IPS-18c (cell line): ENCODE data around the gene SLC25A13.

Source experiments
- H3K4me3 ChIP-seq: 2 replicates; pipeline ENCODE4 v1.7.0; 2013; ENCODE audit warnings: low read depth, mild to moderate bottlenecking, low read length, moderate library complexity; ENCODE audit not compliant: insufficient read depth
- H3K9me3 ChIP-seq: one replicate; pipeline ENCODE4 v1.6.1; 2013; ENCODE audit warnings: mild to moderate bottlenecking, low read length, moderate library complexity; ENCODE audit not compliant: control insufficient read depth, insufficient read depth

SLC25A13 gene

GRCh38 chr7:96202102-96202501, 119.8 kb downstream of the SLC25A13 start:
- Histone ChIP-seq H3K9me3 (peaks cover 2% of the 10 kb centered on the region), H3K4me3 (no peak overlapping the region)

- Histone ChIP-seq H3K4me3 (no peak overlapping the region), H3K9me3 (peaks cover 2% of the 10 kb centered on the region)
Observed at GRCh38 chr7:96200740-96201139, 121.2 kb downstream of the SLC25A13 start.

- Histone ChIP-seq H3K4me3 (no peak overlapping the region), H3K9me3 (peaks cover 2% of the 10 kb centered on the region)
Observed at GRCh38 chr7:96199421-96199820, 122.5 kb downstream of the SLC25A13 start.

- H3K4me3 ChIP-seq: no peak overlapping the region
- H3K9me3 ChIP-seq: peaks cover 2% of the 10 kb centered on the region
Observed at GRCh38 chr7:96198047-96198636, 123.8 kb downstream of the SLC25A13 start.

- H3K4me3 ChIP-seq: no peak overlapping the region
- no peaks in the 10 kb centered on the region for H3K9me3 ChIP-seq
Observed at GRCh38 chr7:96196676-96197075, 125.2 kb downstream of the SLC25A13 start.

GRCh38 chr7:96189129-96189820, 132.6 kb downstream of the SLC25A13 start:
- H3K4me3 ChIP-seq: no peak overlapping the region
- no peaks in the 10 kb centered on the region for H3K9me3 ChIP-seq

- H3K9me3 ChIP-seq: no peaks in the 10 kb centered on the region
- H3K4me3 ChIP-seq: no peak overlapping the region
Observed at GRCh38 chr7:96188591-96188991, 133.3 kb downstream of the SLC25A13 start.

GRCh38 chr7:96188174-96188581, 133.7 kb downstream of the SLC25A13 start:
- H3K4me3 ChIP-seq: no peak overlapping the region
- H3K9me3 ChIP-seq: no peaks in the 10 kb centered on the region

- Histone ChIP-seq H3K9me3 (no peaks in the 10 kb centered on the region), H3K4me3 (no peak overlapping the region)
Observed at GRCh38 chr7:96187735-96188134, 134.2 kb downstream of the SLC25A13 start.

- H3K4me3 ChIP-seq: no peak overlapping the region
- H3K9me3 ChIP-seq: no peaks in the 10 kb centered on the region
Observed at GRCh38 chr7:96184783-96185182, 137.1 kb downstream of the SLC25A13 start.

- H3K4me3 ChIP-seq: no peak overlapping the region
Observed at GRCh38 chr7:96183163-96183670, 138.7 kb downstream of the SLC25A13 start.

GRCh38 chr7:96182424-96183158, 139.3 kb downstream of the SLC25A13 start:
- H3K9me3 ChIP-seq: no peaks in the 10 kb centered on the region
- H3K4me3 ChIP-seq: no peak overlapping the region

More at GRCh38 chr7:96183163-96183670, 138.7 kb downstream of the SLC25A13 start:
- H3K9me3 ChIP-seq: no peaks in the 10 kb centered on the region

GRCh38 chr7:96181174-96181573, 140.7 kb downstream of the SLC25A13 start:
- Histone ChIP-seq H3K9me3 (no peaks in the 10 kb centered on the region), H3K4me3 (no peak overlapping the region)

GRCh38 chr7:96179837-96180236, 142.1 kb downstream of the SLC25A13 start:
- H3K4me3 ChIP-seq: no peak overlapping the region
- H3K9me3 ChIP-seq: no peaks in the 10 kb centered on the region

GRCh38 chr7:96179341-96179740, 142.6 kb downstream of the SLC25A13 start:
- Histone ChIP-seq H3K9me3 (no peaks in the 10 kb centered on the region), H3K4me3 (no peak overlapping the region)

GRCh38 chr7:96178581-96178980, 143.3 kb downstream of the SLC25A13 start:
- Histone ChIP-seq H3K4me3 (no peak overlapping the region), H3K9me3 (no peaks in the 10 kb centered on the region)

- Histone ChIP-seq H3K4me3 (no peak overlapping the region), H3K9me3 (no peaks in the 10 kb centered on the region)
Observed at GRCh38 chr7:96177353-96177752, 144.5 kb downstream of the SLC25A13 start.

- H3K9me3 ChIP-seq: no peaks in the 10 kb centered on the region
- H3K4me3 ChIP-seq: no peak overlapping the region
Observed at GRCh38 chr7:96174812-96175211, 147.1 kb downstream of the SLC25A13 start.
